GM20000 (cell line): ENCODE data around the gene TESMIN.

ENCODE experiments used
- DNase-seq: peaks from one replicate; pipeline ENCODE4 v3.0.0; 2012; ENCODE audit warnings: low spot score
- CTCF ChIP-seq: IDR thresholded peaks from 2 replicates; pipeline ENCODE4 v1.5.1; 2012; ENCODE audit warnings: mild to moderate bottlenecking, control low read depth; ENCODE audit errors: extremely low read depth, missing control alignments

TESMIN gene

DNA sequence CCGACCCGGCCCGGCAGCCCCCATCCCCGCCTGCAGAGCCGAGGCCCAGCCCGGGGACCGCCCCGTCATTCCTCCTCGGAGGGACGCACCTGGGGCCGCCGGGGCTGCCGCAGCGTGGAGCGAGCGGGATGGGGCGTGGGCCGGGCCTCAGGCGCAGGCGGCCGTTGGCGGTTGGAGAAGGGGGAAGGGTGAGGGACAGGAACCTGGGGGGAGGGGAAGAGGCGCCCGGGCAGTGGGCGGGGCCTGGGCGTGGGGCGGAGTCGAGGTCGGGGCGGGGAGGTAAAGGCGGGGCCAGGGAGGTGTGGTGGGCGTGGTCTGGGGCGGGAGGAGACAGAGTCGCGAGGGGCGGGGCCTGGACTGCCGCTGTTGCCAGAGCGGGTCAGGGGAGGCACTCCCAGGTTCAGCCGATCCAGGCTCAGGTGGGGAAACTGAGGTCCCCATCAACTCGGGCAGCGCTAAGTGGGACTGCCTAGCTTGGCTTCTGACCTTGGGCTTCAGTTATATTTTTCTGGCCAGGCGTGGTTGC is at the start of gene TESMIN:
TESMIN (minus strand) TSS at position 190 of the 526 bp plus-strand sequence. CDS start 860 bp downstream, outside the sequence.
- no peak for TF ChIP-seq CTCF
- peak; percentile 99 for DNase-seq

- TF ChIP-seq CTCF = peak; percentile 59
- no peak for DNase-seq
Observed at GRCh38 chr11:68798221-68798813, 47.0 kb upstream of the TESMIN start.

DNA sequence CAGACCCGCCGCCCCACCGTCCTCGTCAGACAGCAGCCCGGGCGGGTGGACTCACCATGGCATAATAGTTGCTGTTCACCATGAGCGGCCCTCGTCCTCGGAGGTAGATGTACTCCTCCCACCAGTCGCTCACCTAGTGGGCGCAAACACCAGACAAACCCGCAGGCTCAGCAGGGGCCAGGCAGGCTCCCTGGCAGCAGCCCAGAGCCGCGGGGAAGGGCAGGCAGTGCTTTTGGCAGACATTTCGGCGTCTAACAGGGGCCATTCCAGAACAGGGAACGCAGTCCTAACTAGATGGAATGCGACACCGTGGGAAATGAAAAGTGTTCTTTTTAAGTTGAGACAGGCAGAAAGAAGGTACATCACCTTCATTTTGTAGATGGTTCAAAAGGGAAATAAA is 45.5 kb upstream of the TESMIN start:
- no peak for TF ChIP-seq CTCF
- no peak for DNase-seq

DNA sequence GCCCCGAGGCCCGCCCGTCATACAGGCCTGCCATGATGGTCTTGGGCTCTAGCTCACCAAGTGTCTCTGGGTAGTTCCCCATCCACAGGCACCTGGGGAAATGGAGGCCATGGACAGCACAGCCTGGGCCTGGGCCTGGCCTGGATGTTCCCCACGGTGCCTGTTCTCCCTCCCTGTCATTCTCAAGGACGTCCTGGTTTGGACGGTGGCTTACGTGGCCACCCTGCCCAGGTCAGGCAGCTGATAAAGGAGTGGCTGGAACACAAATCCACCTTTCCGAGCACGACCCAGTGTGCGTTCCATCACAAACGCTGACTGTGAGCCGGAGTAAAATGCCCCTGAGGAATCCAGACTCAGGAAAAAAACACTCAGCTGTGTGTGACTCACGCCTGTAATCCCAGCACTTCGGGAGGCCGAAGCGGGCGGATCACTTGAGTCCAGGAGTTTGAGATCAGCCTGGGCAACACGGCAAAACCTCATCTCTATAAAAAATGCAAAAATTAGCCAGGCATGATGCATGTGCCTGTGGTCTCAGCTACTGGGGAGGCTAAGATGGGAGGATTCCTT is 41.2 kb upstream of the TESMIN start:
- DNase-seq = no peak

GRCh38 chr11:68784653-68785052 is 33.3 kb upstream of the TESMIN start:
- no peak for TF ChIP-seq CTCF
- DNase-seq = no peak

More for the DNA sequence above, 41.2 kb upstream of the TESMIN start:
- no peak for TF ChIP-seq CTCF

DNA sequence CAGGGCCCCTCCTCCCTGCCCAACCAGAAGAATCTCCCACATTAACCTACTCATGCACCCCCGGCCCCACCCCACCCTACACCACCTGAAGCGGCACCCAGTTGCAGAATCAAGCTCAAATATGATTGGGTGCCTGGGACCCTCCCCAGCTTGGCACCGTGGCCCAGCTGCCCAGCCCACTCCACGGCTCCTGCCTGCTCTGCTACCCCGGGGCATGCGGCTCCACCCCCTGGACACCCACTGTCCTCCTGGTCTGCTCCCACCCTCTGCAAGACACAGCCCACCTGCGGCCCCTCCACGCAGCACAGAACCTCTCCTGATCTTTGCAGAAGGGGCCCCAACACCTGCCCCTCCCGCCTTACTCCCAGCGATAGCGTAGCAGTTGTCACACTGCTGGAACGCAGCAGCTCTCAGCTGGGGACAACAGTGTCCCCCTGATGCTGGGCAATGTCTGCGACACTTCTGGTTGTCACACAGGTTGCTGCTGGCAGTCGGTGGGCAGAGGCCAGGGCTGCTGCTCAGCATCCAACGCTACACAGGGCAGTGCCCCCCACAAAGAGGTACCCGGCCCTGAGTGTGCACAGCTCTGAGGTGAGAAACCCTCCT is 32.0 kb upstream of the TESMIN start:
- TF ChIP-seq CTCF = no peak
- no peak for DNase-seq

DNA sequence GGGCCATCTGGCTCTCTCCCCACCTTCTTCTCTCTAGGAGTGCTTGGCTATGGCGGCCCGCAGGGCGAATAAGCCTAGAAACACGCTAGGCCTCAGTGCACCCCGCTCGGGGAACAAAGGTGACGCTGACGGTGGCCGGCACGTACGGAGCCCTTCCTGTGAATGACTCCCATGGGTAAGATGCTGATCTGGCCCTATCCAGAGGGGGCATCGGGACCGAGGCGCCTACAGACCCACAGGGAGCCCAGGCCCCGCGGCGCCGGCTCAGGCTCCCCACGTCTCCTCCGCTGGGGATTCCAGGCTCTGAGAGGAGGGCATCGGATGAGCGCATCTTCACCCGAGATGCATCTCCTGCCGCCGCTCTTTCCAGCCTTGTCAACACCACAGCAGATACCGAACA is 31.4 kb upstream of the TESMIN start:
- TF ChIP-seq CTCF = no peak
- no peak for DNase-seq
